ENCODE measurements around the gene SAMD4A.

Gene SAMD4A

GRCh38 chr14:54807881-54808280 lies 241.0 kb downstream of the SAMD4A start:
- TF ChIP-seq POLR2AphosphoS5 (IDR thresholded peaks at IDR 0.05; ENCODE audit: low read depth): no peak
- no peak overlapping the region for H3K27ac ChIP-seq (replicated peaks)
- peaks cover 8% of the 10 kb centered on the region for H3K27me3 ChIP-seq (ENCODE audit: insufficient read depth, poor library complexity, severe bottlenecking)
- no peak for DNase-seq (ENCODE audit: low read depth in 1 of 2, low spot score in 1 of 2)
- no peak overlapping the region for H3K4me3 ChIP-seq (replicated peaks; ENCODE audit: insufficient read depth, low read length)

GRCh38 chr14:54808326-54809161 lies 241.6 kb downstream of the SAMD4A start:
- Histone ChIP-seq H3K27ac (replicated peaks) (no peak overlapping the region), H3K4me3 (replicated peaks; ENCODE audit: insufficient read depth, low read length) (no peak overlapping the region), H3K27me3 (ENCODE audit: insufficient read depth, poor library complexity, severe bottlenecking) (peaks cover 7% of the 10 kb centered on the region)
- TF ChIP-seq SPI1 (IDR thresholded peaks at IDR 0.05; ENCODE audit: borderline replicate concordance, low read depth) (no peak), POLR2AphosphoS5 (IDR thresholded peaks at IDR 0.05; ENCODE audit: low read depth) (no peak), REST (IDR thresholded peaks at IDR 0.05; ENCODE audit: insufficient replicate concordance, low read depth) (no peak), CTCF (IDR thresholded peaks at IDR 0.05; ENCODE audit: insufficient read depth, low read length) (no peak), GABPA (IDR thresholded peaks at IDR 0.05; ENCODE audit: low read depth) (no peak)
- no peak for DNase-seq (ENCODE audit: low read depth in 1 of 2, low spot score in 1 of 2)

GRCh38 chr14:54809767-54810166 lies 242.8 kb downstream of the SAMD4A start:
- no peak for DNase-seq (ENCODE audit: low read depth in 1 of 2, low spot score in 1 of 2)
- no peak for TF ChIP-seq SPI1 (IDR thresholded peaks at IDR 0.05; ENCODE audit: borderline replicate concordance, low read depth)
- TF ChIP-seq REST (IDR thresholded peaks at IDR 0.05; ENCODE audit: insufficient replicate concordance, low read depth): no peak
- TF ChIP-seq POLR2AphosphoS5 (IDR thresholded peaks at IDR 0.05; ENCODE audit: low read depth): no peak

GRCh38 chr14:54812617-54813016 lies 245.7 kb downstream of the SAMD4A start:
- H3K27ac ChIP-seq (replicated peaks): no peak overlapping the region
- no peak overlapping the region for H3K4me3 ChIP-seq (replicated peaks; ENCODE audit: insufficient read depth, low read length)
- DNase-seq (ENCODE audit: low read depth in 1 of 2, low spot score in 1 of 2): no peak
- no peaks in the 10 kb centered on the region for H3K27me3 ChIP-seq (ENCODE audit: insufficient read depth, poor library complexity, severe bottlenecking)
- TF ChIP-seq REST (IDR thresholded peaks at IDR 0.05; ENCODE audit: insufficient replicate concordance, low read depth) (no peak), POLR2AphosphoS5 (IDR thresholded peaks at IDR 0.05; ENCODE audit: low read depth) (no peak), CTCF (IDR thresholded peaks at IDR 0.05; ENCODE audit: insufficient read depth, low read length) (no peak), GABPA (IDR thresholded peaks at IDR 0.05; ENCODE audit: low read depth) (no peak), SPI1 (IDR thresholded peaks at IDR 0.05; ENCODE audit: borderline replicate concordance, low read depth) (no peak)

More at GRCh38 chr14:54809767-54810166, 242.8 kb downstream of the SAMD4A start:
- H3K27me3 ChIP-seq (ENCODE audit: insufficient read depth, poor library complexity, severe bottlenecking): peaks cover 3% of the 10 kb centered on the region
- H3K27ac ChIP-seq (replicated peaks): no peak overlapping the region
- no peak overlapping the region for H3K4me3 ChIP-seq (replicated peaks; ENCODE audit: insufficient read depth, low read length)

Data from HL-60 (cell line).